Measurements from ENCODE around the gene LIN7A.
"Not testable (repeated sequence)": the region's sequence is repeated elsewhere in the genome, so short reads cannot be mapped to it uniquely, and the experiment has no call there.

Gene LIN7A

DNA sequence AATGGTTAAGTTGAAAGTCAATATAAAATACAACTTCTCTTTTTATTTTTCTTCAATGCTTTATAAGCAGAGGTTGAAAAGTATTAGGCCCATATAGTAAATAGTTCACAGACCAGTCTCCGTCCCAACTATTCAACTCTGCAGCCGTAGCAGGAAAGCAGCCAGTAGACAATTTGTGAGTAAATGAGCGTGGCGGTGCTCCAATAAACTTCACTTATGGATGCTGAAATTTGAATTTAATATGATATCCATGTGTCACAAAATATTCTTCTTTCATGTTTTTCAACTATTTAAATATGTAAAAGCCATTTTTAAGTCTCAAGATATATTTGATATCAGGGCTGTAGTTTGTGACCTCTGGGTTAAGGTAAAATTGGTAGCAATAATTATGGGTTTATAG, 17.7 kb downstream of the LIN7A start:
- no peak for DNase-seq (ENCODE audit: low read depth)

DNA sequence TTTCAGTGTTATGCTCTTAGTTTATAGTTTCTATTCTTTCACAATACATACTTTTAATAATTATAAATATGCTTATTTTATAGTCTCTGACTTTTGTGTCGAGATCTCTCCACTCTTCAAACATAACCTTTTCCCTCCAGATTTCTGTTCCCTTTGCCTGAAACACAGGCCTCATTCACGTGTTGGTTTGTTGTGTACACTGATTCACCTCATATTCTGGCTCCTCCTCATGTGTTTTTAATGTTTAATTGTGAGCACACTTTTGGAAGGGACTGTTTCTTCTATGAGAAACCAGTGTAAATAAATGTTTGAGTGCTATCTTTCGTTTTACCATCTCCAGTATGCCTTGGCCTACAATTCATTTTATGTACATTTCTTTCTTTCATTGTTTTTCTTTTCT, 20.1 kb downstream of the LIN7A start:
- no peak for DNase-seq (ENCODE audit: low read depth)

DNA sequence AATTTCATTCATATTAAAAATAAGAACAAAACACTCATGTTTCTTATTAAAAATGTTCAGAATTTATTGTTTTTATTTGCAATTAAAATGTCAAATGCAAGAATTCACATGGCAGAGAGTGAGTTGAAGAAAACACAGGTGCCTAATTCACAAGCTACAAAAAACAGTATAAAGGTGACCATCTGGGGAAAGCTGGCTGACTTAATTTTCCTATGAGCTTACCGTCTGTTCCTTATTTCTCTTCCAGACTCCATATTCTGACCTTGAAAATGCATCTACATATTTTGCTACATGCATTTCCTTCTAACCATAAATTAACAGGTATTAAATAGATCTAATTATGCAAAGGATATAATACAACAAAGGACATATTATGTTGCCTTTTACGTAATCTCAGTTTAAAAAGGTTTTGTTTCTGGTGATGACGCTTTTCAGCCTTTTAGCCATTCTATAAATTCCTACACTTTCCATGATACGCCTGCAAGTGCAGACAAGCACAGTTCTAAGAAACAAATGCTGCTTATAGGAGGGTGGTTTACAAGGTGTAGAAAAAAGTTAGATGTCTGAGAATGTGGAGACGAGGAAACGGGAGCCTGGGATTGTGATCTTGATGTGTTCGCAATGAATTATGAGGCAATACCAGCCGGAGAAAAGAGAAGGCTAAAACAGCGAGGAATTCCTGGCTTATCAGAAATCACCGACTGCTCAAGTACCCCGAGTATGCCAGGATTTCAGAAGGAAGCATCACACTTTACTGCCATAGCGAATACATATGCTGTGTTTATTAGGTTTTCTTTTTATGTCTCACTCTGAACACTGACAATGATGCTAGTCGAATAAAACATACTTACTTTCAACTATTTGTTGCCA, 24.6 kb downstream of the LIN7A start:
- no peak for DNase-seq (ENCODE audit: low read depth)

DNA sequence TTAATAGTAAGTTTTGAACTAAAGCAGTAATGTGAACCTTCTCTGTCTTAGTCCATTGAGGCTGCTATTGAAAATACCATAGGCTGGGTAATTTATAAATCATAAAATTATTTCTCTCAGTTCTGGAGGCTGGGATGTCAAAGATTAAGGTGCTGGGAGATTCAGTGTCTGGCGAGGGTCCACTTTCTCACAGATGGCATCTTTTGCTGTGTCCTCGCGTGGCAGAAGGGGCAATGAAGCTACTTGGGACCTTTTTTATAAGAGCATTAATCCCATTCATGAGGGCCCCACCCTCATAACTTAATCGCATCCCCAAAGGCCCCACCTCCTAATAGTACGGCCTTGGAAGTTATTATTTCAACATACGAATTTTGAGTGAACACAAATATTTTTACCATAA, 28.4 kb downstream of the LIN7A start:
- no peak for DNase-seq (ENCODE audit: low read depth)

DNA sequence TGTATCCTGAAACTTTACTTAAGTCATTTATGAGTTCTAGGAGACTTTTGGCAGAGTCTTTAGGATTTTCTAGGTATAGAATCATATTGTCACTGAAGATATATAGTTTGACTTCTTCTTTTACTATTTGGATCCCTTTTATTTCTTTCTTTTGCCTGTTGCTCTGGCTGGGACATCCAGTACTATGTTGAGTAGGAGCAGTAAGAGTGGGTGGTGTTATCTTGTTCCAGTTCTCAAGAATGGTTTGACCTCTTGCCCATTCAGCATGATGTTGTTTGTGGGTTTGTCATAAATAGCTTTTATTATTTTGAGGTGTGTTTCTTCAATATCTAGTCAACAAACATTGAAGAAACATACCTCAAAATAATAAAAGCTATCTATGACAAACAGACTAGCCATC, 35.0 kb downstream of the LIN7A start:
- no peak for DNase-seq (ENCODE audit: low read depth)

DNA sequence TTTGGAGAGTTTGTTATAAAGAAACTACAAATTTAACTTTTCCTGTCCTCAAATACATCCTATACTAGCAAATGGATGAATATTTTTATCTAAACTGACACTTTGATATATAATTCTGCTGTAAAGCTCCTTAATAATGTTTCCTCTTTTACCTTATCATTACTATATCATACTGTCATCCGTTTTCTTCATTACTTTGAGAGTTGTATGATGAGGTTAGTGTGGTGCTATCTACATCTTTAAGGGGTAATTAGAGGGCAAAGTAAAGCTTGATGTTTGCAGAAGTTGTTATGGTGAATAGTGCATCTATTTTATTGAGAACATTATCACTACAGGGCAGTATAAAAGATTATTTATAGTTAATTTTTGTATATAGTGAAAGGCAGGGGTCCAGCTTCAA, 36.1 kb downstream of the LIN7A start:
- DNase-seq (ENCODE audit: low read depth): no peak

DNA sequence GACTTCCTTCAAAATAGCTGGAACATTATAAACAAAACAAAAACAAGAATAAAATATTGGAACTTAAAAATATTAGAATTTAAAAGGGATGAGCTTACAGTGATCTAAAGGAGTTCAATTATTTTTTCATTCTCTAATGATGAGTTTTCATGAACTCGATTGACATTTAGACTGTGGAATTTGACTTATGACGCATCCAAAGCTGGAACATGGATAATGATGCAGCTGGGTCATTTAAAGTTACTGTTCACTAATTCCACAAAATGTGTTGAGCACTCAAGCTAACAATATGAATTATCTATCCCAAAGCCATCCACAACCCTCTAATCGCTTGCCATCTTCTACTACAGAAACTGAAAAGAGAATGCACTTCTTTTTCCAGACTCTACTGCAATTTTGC, 42.5 kb downstream of the LIN7A start:
- DNase-seq (ENCODE audit: low read depth): no peak

DNA sequence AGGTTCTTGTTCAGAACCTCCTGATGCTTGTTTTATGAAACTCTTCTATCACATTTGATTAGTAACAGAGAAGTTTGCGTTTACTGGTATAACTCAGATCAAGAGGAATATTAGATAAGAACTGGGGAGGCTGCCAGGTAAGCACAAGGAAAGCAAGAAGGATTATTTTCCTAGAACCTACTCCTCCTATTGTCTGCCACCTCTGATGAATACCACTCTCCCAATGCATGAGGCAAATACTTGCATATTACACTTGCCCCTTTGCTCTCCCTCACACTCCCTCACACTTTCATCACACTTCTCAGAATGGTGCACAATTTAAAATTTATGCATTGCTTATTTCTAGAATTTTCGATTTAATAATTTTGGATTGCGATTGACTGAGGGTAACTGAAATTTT, 43.6 kb downstream of the LIN7A start:
- no peak for DNase-seq (ENCODE audit: low read depth)

DNA sequence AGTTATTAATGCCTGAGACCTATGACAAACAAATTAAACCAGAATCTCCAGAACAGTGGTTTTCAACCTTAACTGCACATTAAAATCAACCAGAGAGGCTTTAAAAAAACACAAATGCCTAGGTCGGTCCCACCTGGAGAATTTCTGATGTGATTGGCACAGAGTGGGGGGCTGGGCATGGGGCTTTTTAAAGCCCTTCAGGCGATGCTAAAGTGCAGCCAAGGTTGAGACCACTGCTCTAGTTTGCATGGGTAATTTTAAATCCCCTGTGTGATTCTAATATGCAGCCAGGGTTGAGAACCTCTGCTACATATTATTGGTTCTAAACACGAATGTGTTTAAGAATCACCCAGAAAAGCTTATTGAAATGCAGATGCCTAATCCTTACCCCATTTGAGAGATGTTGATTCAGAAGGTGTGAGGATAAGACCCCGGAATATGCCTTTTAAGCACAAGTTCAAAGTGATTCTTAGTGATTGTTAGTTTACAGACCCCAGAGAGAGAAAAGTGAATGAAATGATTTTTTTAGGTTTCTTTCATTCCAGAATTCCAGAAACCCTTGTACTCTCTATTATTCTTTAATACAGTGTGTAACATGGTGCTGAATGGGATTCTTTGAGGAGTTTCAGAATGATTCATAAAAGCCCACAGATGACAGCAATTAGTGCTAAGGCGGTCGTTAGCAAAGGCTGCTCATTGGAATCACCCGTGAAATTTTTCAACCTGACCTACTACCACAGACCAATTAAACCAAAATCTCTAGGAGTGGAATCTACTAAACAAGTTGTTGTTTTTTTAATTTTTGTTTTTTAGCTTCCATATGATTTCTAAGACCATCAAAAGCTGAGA, 44.9 kb downstream of the LIN7A start:
- no peak for DNase-seq (ENCODE audit: low read depth)

DNA sequence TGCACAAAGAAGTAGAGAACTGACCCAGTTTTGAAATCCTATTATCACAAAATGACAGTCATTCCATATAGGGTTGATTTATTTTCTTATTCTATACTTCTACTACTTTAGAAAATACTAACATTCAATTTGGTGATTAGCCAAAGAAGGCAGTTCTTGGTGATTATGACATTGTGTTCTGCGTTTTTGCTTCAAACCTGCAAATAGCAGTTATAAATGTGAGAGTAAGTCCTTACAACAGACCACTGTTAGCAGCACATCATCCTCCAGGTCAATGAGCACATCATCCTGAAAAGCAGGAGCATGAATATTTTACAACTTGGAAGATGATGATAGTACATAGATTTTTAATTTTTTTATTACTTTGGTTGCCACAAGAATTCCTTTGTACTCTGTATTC, 53.1 kb downstream of the LIN7A start:
- no peak for DNase-seq (ENCODE audit: low read depth)

DNA sequence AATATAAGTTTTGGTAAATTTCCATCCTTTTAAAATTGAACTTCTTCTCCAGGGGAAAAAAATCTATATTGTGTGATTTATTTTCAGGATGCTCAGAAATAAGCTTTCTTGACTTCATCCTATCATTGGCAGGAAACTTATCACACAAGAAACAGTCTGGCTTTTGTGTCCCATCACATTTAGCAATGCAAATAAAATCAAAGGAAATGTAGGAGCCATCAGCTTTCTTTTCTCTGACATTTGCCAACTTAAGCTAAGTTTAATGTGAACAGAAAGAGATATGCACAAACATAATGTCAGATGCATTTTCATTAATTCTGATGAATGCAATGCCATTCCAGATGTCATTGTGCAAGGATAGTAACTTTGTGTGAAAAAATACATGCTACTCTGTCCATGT, 56.6 kb downstream of the LIN7A start:
- no peak for DNase-seq (ENCODE audit: low read depth)

DNA sequence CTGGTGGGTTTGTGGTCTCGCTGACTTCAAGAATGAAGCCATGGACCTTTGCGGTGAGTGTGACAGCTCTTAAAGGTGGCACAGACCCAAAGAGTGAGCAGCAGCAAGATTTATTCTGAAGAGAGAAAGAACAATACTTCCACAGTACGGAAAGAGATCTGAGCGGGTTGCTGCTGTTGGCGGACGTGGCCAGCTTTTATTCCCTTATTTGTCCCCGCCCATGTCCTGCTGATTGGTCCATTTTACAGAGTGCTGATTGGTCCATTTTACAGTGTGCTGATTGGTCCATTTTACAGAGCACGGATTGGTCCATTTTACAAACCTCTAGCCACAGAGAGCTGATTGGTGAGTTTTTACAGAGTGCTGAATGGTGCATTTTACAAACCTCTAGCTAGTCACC, 59.3 kb downstream of the LIN7A start:
- DNase-seq (ENCODE audit: low read depth): not testable (repeated sequence)

DNA sequence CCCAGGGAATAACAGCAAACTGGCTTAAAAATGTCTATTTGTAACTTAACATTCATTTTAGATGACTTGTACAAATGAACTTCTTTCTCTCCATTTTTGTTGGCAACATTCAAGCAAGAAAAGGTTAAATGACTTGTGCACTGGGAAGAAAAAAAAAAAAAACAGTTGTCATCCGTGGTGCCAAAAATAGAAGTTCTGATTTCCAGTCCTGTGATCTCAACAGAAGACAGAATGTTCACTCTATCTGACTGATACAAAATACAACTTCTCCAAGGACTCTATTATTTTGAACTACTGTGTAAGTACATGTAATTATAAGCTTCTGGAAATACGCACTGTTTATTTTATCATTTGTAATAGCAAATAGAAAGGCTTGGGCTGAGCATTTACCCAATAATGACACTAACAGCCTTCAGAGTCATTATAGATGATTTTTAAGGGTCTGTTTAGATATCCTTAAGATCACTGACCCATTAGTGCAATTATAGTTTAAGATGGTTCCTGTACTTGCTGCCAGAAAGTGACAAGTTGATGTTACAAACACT, 59.9 kb downstream of the LIN7A start:
- no peak for DNase-seq (ENCODE audit: low read depth)

DNA sequence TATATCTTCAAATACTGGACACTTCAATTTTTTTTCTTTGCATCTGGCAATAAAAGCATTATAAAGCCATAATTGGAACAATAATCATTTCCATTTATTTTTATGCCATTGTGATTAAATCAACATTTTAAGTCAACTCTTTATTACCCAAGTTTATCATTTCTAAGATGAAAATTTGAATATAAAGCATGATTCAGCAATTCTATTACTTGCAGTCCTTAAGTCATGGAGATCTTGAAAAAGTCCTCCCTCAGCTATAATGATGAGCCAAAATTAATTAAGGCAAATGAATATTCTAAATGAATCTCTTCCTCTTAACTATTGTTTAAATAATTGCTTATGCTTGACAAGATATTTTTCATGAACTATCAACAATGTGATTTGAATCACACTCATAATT, 65.7 kb downstream of the LIN7A start:
- DNase-seq (ENCODE audit: low read depth): no peak

DNA sequence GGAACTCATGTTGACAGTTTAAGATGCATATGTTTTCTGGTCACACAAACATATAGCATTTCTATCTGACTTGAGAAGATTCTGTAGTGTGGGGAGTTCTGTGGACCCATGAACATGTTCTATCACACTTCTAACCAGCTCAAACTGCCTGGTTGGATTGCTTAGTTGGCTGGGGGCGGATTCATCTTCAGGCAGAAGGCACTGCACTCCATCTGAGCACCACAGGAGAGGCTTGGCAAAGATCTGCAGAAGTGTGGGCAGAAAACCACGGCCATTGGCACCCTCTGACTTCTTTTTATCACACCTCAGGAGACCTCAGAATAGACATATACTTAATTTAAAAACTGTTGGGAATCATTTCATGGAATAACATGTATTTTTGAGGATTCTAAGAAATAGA, 68.5 kb downstream of the LIN7A start:
- no peak for DNase-seq (ENCODE audit: low read depth)

DNA sequence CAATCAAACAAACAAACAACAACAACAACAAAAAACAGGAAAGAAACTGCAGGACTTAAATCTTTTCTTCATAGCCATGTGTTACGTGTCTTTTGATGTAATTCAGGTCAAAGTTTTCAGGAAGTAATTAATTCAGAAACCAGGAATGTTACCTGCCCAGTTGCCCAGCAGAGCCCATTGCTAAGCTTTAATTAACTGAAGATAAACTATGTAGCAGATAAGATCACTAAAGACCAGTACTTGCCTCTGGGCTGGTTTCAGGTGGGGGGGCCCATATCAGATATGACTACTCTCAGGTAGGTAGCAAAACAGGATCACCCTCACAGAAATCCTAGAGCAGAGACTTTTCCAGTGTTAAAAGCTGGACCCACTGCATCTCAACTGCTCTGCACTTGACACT, 69.2 kb downstream of the LIN7A start:
- DNase-seq (ENCODE audit: low read depth): no peak

DNA sequence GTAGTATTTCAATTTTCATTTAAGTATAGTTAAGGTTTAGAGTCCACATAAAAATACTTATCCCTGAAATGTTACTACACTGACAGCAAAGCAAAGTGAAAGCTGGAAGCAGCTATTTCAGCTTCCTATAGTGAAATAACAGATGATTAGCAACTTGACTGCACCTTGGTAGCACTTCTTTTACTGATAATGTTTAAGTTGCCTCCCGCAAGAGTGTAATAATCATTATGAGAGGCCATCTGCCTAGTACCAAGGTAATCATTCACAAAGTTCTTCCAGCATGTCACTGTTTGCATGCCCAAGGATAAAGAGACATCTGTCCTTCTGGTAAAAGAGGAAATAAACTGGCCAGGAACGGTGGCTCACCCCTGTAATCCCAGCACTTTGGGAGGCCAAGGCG, 69.8 kb downstream of the LIN7A start:
- no peak for DNase-seq (ENCODE audit: low read depth)

DNA sequence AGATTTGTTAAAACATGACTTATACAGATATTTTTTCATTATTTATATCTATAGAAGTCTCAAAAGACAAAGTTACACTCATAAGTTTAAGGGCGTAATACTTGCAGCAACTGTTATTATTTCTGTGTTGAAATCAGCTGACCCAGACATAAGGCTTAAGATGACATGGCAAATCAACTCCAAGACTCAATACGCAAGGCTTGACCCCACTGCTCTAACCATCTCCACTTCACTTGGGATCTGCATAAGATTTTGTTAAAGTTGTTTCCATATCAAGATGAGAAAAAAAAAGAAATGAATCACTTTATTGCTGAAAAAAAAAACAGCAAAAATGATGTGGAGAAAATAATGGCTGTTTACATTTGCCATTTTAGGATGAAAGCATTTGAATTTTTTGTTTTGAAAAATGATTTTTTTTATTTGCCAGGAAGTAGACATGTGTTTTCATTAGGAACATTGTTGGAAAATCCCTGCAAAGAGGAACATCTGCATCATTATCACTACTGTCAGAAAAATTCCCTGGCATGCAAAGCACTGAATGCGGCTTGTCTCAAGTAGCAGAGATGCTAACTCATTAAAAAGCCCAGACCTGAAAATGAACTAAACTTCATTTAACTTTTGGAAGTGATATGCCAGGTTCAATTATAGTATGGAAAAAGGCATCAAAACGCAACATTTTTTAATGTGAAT, 73.5 kb downstream of the LIN7A start:
- no peak for DNase-seq (ENCODE audit: low read depth)

DNA sequence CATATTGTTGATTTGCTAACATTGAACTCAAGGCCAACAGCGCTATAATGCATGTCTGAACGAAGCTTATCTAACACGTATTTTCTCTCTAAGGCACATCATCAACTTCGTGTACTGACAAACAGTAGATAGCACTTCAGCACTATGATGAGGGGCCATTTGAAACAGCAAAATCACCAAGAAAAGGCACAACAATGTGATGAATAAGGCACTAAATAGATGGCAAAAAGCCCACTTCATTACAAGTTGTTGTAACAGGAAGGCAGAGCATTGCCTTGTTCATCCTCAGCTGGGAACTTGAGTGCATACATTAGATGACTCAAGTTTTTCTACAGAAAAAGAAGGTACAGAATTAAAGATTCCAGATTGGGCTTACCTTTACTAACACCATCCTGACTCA, 75.2 kb downstream of the LIN7A start:
- no peak for DNase-seq (ENCODE audit: low read depth)

DNA sequence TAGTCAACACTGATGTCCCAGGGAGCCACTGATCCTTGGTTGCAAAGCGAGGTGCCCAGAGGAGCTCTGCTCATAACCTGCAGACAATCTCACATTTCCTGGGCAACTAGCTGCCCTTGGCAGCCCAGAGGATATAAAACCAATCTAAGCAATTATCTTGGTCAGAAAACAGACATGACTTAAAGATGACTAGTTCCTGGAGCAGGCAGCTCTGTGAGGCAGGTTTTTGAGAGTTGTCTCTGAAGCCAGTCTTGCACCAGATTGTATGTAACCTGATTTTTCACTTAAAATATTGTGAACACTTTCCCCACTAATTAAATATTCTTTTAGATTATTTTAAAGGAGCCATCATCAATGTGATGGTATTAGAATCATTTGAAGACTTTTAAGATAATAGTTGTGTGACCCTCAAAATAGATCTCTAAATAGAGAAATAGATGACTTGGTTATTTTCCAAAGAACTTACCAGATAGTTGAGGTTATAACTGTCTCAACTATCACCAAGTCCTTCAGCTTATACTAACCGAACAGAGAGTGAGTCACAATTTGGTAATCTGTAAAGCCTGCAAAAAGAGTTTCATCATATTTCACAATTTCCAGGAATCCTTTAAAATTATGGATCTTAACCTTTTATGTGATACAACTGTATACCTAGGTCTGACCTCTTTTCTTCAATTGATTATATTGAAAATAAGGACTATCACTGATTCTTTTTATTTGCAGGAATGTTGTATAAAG, 75.9 kb downstream of the LIN7A start:
- no peak for DNase-seq (ENCODE audit: low read depth)

DNA sequence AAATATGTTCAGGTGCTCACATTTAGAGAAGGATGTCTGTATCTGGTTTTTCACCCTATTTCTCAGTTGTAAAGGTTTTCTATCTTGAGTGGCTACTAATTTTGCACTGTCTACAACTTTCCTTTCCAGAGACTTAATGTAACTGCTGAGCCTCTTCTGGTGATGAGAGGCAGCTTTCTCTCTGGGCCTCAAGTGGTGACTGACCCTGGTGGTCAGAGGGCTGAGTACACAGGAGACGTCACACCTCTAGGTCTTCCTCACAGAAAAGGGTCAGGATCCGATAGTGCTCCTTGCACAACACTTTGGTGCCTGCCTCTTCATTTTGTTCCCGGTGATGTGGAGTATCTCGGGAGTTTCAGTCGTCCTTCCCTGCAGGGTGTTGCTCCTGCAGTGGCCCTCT, 76.8 kb downstream of the LIN7A start:
- DNase-seq (ENCODE audit: low read depth): no peak

DNA sequence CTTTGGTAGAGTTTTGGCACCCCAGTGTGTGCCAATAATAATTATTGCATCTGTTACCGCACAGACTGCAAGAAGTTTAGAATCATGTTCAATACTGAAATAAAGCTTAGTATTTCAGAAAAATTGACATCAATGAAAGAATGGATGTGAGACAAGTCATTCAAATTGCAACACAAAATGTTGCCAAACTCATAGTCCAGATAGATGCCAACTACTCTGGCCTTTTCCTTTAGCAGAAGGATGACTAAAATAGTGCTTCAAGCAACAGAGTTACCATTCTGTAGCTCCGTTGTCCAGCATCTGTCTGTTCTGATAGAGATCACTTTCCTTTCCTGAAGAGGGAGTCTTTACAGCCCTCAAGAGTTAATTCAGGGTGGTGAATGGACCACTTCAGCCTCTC, 77.5 kb downstream of the LIN7A start:
- no peak for DNase-seq (ENCODE audit: low read depth)

Data from CMK (cell line).